GM21381 (cell line): Measurements from ENCODE around the gene CAPZB.

Experiments used
- ATAC-seq: cut with Tn5 transposase; IDR thresholded peaks from one replicate; pipeline ENCODE4 v1.9.1; 2021; ENCODE audit warnings: mild to moderate bottlenecking, moderate library complexity; ENCODE audit not compliant: unreplicated experiment

CAPZB gene

DNA sequence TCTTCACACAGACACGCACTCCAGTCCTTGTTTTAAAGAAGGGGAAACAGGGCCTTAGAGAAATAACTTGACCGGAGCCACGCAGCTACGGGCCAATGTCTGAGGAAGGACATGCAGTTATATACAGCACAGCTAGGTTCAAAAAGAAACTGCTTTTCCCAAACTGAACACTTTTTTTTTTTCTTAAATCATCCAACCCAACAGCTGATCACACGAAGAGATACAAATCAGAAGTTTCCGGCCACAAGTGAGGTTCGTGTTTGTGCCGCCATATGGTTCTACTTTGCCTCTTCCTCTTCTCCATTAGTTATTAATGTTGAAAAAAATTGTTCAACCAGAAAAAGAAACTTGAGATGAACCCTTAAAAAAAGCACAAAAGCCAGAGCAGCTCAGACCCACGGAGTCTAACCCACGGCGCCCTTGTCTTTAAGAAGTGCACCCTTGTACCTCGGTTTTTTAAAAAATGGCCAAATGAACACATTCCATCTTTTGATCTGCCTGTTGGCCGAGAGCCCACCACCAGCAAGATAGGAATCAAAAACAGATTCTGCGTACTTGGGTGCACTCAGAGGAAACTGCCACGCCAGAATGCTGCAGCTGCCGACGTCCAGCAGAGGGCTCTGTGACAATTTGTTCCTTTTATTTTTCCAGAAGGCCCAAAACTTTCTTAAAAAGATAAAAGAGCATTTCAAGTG is 94.3 kb downstream of the CAPZB start:
- ATAC-seq = peak; percentile 64

DNA sequence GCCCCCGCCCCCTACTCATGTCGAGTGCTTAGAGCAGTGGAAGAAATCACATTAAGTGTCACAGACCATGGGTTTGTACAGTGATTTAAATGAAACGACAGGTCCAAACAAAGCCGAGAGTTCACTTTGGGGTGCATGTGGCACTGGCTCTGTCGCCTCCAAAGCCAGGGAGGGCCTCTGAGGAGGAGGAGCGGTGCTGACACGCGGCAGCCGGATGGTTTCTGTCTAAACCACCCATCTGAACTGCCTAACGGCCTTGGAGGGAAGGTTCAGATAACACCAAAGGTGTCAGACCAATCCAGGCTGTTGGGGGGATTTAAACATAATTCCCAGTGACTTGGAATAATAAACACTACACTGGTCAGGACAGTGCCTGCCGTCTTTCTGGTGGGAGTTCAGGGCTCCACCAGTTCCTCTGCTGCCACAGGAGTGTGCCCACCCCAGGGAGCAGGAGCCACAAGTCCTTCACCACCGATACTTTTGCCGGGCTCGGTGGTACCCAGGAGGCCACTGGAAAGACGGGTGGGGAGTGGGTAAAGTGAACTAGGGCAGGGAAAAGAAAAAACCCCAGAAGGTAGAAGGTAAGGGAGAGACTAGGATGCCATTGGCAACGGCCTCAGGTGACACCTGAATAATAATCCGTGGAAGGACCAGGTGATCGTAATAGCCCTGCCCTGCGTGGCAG is 95.0 kb downstream of the CAPZB start:
- ATAC-seq = no peak

DNA sequence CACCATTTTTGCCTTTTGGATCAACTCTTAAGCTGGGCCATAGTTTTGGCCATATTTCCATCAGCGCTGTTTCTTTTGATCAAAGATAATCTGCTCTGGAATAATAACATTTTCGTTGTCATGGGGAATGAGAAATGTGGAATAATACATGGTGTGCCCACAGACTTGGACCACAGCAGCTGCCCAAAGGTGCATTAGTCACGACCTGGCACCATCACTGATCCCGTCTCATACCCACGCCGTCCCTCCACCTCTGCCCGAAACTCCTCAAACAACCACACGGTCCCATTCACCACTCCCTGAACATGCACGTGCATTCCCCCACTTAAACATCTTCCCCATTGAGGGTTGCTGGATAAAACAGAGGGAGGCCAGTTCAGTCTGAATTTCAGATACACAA is 96.4 kb downstream of the CAPZB start:
- ATAC-seq = no peak

DNA sequence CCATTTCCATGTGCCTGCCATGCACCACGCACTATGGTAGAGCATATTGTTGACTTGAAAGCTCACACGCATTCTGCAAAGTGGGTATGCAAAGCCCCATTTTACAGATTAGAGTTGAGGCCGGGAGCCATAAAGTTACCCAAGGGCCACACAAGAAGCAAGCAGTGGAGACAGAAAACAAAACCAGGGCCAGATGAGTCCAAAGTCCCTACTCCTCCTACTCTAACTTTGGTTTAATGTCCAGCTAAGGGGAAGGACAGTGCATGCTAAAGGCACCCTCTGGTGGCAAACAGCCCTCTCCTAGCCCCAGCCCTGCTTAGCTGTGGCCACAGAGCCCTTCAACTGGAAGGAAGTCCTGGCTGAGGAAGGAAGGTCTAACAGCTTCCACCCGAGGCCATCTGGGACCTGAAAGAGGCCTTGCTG is 98.3 kb downstream of the CAPZB start:
- ATAC-seq = no peak

DNA sequence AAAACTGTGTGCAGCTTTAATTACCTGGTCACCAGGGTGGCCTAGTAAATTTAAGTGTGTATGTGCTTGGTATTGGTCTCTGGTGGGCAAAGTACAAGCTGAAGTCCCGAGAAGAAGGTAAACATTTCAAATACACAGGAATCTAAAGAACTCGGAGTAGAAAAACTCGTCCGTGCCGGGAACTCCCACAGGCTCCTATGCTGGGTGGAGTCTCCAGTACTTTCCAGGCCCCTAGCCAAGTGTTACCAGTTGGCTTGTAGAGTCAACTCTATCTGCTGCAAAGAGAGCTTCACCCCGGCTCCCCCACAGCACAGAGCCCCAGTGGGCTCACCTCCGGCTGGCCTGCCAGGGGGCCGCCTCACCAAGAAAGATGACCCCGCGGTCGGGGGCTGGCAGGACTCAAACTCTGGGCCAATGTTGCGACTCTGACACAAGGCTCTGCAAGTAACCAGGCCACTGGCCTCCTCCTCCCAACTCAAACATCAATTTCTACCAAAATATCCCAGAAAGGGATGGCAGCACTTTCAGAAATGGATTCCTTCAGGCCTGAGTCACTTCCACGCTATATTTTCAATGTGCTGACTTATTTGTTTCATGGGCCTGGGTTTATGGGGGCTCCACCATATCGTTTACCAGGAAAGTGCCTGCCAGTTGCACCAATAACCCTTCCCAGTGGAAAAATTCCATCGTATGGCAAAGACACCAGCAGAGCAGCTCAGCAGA is 99.3 kb downstream of the CAPZB start:
- no peak for ATAC-seq

DNA sequence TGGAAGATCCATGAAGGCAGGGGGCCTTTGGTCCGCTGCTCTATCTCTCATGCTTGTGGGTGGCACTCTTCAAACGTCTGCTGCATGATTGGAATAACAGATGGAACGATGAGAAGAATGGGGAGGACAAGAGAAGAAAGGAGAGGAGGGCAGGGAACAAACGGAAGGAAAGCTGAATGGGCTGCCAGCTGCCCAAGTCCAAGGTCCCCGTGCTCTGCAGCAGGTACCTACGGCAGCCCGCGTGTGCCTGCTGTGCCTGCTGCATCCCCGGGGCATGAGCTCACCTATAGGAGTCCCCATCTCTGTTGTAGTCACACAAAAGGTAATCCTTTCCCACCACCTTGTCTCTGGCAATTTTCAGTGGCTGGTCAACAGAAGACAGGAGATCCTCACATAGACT is 100.1 kb downstream of the CAPZB start:
- no peak for ATAC-seq

DNA sequence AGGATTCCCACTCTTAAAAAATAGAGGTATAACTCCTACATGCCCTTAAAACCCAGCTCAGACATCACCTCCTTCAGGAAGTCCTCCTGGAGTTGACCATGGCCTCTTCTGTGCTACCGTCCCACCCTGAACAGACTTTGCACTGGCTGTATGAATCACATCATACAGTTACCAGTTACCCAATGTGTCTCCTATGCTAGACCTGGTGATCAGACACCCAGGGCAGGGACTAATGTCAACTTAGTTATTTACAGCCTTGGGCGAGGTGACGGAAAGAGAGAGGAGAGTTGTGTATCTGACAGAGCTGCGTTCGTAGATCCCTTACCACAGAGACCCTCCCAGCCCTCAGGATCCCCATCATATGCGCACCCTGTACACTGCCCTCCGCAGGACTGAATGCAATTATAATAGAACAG is 100.6 kb downstream of the CAPZB start:
- ATAC-seq = no peak

DNA sequence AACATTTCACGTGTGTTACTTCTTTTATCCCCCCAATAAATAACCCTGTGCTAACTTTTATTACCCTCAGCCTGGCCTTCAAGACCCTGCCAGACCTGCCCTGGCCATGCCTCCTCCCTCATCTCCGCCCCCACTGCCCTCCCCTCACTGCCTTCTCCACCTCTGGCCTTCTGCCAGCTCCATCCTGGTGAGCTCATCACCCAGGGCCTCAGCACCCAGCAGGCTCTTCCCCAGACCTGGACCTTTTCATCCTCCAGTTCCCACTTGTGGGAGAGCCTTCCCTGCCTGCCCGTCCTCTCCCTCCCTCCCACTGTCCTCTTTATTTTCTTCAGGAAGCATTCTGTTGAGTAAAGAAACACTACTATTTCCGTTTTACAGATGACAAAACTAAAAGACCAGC is 101.2 kb downstream of the CAPZB start:
- no peak for ATAC-seq

DNA sequence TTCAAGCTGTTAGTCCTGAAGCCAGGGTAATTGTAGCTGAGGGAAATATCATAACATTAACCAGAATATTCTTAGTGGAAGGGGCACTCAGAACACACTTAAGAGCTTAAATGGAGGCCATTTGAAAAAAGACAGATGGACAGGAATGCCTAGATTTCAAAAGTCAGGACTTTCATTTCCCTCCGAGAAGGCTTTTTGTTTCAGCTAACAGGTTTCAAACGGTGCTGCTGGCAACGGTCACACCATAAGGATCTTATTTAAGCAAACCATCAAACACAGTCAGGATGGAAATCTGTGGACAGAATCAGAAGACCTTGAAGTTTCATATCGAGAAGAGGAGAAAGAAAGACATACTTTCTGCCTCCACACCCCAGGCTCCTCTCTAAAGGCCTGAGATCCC is 103.1 kb downstream of the CAPZB start:
- ATAC-seq = no peak

DNA sequence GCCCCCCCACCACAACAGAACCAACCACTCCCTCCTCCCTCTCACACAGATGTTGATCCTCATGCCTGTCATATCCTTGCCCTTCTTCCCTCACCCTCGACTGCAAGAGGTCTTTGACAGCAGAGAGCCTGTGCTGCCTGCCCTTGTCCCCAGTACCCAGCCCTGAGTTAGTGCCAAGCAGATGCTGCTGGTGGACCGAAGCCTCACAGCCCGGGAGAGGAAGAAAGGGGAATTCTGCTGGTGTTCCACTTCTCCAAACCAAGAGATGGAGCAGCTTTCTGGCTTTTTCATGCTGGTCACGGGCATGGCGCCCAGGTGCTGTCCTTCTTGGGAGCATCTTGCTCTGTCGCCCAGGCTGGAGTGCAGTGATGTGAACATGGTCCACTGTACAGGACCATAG is 104.1 kb downstream of the CAPZB start:
- no peak for ATAC-seq

DNA sequence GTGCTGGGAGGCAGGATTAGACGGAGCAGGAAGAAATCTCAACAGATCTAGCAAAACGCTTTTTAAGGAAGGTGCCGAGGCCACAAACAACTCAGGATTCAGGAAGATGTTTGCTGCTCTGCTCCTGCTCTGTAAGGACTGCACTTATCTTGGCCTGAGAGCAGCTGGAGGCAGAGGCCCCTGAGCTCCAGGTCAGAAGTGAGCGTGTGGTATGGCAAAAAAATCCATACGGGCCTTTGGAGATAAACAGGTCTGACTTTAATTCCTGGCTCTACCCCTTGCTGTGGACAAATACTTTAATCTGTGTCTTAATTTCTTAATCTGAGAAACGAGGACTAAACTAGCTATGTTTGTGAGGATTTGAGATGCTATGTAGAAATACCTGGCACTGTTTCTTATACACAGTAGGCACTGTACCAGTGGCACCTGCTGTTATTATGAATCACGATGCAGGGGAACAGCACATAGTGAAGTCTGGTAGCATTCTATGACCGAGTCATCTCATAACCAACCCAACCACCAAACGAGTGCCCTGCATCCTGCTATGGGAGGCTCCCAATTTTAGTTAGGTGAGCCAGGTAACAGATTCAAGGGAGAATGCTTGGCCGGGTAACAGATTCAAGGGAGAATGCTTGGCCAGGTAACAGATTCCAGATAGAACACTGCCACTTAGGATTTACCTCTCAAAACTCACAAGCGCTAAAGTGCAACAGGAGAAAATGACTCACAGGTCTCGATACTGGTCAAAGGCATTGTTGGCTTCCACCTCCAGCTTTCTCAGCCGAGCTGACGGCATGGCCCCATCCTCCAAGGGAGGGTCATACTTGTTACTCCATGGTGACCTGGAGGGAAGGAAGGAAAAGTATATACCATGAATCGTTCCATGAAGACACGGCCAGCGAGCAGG is 107.3 kb downstream of the CAPZB start:
- ATAC-seq = no peak

DNA sequence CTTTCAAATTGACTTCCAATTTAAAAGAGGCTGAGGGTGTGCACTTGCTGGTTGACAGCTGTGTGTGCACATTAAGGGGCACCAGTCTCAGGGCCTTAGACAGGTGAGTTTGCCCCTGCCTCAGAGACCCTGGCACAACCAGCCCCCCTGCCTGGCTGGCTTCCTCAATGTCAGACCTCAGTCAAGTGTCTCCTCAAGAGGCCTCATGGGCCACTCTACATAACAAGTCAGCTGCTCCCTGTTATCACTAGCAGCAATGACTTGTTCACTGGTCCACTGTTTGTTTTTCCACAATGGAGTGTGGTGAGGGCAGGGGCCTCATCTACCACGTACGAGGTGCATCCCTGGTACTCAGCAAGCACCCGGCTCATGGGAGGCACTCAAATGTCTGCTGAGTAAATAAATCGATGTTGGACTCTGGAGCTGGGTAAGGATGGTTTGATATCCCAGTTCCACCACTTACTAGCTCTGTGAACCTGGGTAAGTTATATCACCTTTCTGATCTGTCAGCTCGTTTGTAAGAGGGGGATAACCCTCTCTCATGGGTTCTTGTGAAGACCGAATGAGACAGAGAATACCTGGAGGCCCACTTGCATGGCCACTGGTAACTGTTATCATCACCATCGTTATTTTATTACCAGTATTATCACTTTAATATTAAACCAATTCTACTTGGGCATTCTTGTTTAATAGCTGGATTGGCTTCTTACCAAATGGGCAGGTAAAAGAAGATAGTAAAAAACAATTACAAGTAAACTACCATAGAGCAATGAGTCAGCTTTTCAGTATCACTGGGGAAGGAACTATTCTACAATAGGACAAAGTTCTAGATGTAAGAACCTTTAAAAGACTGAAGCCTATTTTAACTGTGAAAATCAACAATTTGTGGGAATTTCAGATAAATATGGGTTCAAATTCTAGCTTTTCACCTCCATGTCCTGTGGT is 108.6 kb downstream of the CAPZB start:
- ATAC-seq = no peak

DNA sequence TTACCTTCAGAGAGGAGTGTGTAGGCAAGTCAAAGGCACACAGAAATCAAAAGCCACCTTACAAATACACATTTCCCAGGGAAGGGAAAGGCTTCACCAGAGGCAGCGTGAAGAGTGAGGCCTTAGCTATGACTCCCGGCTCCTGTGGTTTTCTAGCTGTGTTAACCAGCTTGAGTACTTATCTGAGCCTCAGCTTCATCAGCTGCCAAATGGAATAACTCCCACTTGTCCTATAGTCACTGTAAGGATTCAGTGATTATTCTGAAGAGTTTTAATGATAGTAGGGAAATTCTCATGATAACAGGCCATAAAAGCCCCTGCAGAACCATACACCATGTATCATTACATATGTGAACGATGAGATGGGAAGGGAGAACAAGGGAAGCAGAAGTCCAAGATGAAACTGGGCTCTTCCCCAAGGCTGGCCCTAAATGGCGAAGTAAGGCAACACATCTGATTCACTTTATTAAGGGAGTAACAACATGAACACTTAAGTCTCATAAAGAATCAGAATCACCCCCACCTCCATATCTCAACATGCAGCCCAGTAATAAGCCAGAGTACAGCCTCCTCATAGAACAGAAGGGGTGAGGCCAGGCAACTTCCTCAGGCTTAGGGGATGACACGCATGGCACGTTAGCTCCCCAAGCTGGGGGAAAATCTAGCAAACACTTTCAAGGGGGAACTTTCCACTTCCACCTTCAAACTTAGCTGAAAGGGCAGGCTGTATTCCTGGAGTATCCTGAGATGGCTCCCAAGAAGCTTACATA is 109.5 kb downstream of the CAPZB start:
- no peak for ATAC-seq

DNA sequence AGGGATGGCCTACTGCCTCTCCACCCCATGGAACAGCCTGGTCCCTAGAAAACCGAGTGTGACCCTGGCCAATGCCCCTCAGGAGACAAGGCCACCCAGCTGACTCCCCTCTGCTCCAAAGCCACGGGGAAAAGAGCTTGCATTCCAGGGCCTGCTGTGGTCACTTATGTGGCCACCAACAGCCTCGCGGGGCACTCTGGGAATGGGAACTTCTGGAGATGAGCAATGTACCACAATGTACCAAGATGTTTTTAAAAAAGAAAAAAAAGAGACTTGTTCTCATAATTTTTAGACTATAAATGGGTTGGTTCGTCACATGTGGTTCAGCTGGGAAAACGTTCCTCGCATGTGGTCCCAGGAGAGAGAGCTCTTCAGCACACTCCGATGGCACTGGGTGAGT is 110.4 kb downstream of the CAPZB start:
- no peak for ATAC-seq

DNA sequence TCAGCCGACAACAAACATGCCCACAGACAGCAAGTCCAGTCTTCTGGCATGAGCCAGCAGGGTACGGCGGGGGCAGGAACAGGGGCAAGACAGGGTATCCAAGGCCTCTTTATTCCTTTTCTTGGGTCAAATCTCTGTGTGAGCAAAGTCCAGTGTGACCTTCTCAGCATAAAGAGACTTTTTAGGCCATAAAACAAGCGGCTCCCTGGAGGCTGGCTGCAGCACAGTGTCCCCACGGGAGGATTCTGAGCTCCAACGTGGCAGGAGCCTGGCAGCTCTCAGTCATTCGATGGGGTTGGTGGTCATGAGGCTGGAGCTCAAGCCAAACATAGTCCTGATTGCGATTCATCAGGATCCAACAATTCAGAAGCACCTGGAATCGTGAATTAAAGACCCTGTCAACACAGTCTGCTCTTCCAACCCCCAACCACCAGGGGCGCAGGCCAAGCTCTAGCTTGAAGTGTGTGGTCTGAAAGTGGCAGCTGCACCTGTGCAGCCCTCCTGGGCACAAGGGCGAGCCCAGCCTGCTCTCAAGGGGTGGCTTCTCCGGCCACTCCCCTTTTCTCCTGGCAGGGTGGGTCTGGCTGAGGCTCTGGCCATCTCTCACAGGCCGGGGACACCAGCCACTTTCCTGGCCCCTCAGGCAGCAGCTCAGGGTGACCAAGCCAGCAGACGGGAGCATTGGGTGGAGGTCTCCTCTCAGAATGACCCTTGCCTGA is 111.1 kb downstream of the CAPZB start:
- no peak for ATAC-seq

DNA sequence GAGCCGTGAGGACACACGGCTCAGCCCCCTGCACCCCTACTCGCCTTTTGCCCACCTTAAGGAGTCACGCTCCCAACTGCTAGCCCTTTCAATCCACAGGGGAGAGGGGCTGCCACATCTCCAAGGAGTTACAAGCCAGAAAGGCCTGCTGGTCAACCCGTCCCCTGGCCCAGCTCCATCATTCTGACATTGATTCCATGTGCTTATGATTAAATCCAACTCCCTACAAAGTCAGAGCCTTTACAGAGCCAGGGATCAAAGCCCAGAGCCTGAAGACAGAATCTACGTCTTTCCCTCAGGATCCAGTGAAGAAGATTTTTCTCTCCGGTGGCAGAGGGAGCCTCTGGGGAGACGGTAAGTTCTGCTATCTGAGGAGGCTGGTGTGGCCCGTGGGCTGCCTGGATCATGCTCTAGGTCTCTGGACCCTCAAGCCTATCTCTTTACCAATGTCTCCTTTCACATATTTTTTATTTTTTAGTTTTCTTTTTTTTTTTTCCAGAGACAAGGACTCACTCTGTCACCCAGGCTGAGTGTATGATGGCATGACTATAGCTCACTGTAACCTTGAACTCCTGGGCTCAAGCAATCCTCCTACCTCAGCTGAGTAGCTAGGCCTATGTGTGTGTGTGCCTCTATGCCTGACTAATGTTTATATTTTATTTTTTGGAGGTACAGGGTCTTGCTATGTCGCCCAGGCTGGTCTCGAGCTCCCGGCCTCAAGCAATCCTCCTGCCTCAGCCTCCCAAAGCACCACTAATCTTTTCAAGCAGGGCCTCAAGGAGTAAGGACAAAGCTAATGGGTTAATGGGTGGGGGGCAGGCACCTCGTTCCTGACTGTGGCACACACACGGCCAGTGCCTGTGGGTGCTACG is 111.9 kb downstream of the CAPZB start:
- ATAC-seq = no peak

DNA sequence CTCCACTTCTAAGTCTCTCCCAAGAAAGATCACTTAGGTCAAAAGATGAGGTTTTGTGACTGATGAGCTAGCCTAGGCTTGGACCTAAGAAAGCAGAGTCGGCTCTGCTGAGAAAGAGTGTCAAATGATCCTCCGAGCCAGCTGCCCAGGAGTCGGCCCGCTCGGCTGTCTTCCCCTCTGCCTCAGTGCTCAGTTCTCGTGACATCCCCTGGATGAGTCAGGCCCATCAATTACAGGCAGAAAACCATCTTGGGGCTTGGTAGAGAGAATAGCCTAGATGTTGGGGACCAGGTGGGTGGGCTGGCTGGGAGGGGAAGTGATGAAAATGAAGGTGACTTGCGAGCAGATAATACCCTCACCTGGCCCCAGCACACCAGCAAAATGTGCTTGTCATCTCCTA is 112.7 kb downstream of the CAPZB start:
- ATAC-seq = no peak

DNA sequence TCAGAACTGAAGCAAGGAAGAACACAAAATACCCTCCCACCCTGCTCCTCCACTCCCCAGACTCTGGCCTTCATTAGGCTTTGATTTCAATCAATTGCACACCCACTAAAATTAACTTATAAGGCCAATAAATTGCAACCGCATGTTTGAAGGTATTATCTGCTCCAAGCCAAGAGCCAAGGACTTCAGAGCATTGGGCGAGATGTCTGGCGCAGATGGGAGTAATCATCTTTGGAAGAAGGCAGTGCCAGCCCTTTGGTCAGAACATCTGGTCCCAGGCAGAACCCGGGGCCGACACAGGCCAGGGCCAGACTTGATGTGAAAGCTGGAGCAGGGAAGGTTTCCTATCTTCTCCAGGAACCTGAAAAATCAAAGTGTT is 113.2 kb downstream of the CAPZB start:
- ATAC-seq = no peak
